ENCODE results near the gene AVPR2.

AVPR2 gene

DNA sequence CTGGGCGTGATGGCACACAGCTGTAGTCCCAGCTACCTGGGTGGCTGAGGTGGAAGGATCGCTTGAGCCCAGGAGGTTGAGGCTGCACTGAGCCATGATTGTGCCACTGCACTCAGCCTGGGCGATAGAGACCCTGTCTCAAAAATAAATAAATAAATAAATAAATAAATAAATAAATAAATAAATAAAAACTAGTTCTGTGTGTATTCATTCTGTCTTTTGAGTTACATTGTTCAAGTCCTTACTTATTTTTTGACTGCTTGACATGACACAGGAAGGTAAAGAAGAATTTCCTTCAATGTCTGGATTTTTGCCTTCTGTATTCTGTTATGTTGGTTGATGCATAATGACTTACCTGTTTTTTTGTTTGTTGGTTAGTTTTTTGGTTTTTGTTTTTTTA lies 32.6 kb downstream of the AVPR2 start (continued):
- TF ChIP-seq ZNF248 (tag by site-specific recombination; IDR thresholded peaks at IDR 0.05) (no peak), ZNF596 (tag by site-specific recombination; IDR thresholded peaks at IDR 0.05) (no peak), SETDB1 (IDR thresholded peaks at IDR 0.05; ENCODE audit: insufficient read length, low read length) (no peak), GLI2 (tag by site-specific recombination; IDR thresholded peaks at IDR 0.05; ENCODE audit: borderline replicate concordance, low read depth) (peak; percentile 71; the same call in 1 of the 2 replicates), ZNF791 (tag by site-specific recombination; IDR thresholded peaks at IDR 0.05) (peak; percentile 72; the same call in 1 of the 2 replicates), ZFHX2 (tag by site-specific recombination; conservative IDR thresholded peaks at IDR 0.05) (no peak), ZNF202 (tag by site-specific recombination; IDR thresholded peaks at IDR 0.05; ENCODE audit: borderline replicate concordance) (peak; percentile 86; the same call in 1 of the 2 replicates), ZNF830 (tag by site-specific recombination; IDR thresholded peaks at IDR 0.05; ENCODE audit: low read depth) (no peak), HOXA7 (CRISPR knock-in tag; IDR thresholded peaks at IDR 0.05; ENCODE audit: borderline replicate concordance) (no peak), ZNF24 (tag by site-specific recombination; IDR thresholded peaks at IDR 0.05) (no peak), ZNF426 (tag by site-specific recombination; IDR thresholded peaks at IDR 0.05) (peak; percentile 99), ZNF529 (tag by site-specific recombination; IDR thresholded peaks at IDR 0.05; ENCODE audit: insufficient replicate concordance) (no peak), GLIS2 (tag by site-specific recombination; IDR thresholded peaks at IDR 0.05) (no peak), SP3 (tag by site-specific recombination; IDR thresholded peaks at IDR 0.05) (no peak), ZNF221 (tag by site-specific recombination; IDR thresholded peaks at IDR 0.05; ENCODE audit: borderline replicate concordance) (no peak), ZNF473 (tag by site-specific recombination; IDR thresholded peaks at IDR 0.05) (no peak), ZNF837 (tag by site-specific recombination; IDR thresholded peaks at IDR 0.05) (no peak), ZNF501 (tag by site-specific recombination; IDR thresholded peaks at IDR 0.05) (no peak), TRIM28 (IDR thresholded peaks at IDR 0.05; ENCODE audit: borderline replicate concordance, low read length) (no peak), ZNF341 (tag by site-specific recombination; IDR thresholded peaks at IDR 0.05; ENCODE audit: low read depth) (0 out of 2 replicates have a peak, but pooled peaks have one; percentile 44), ZNF133 (tag by site-specific recombination; IDR thresholded peaks at IDR 0.05) (no peak)
- TF ChIP-seq, protein P1, sequence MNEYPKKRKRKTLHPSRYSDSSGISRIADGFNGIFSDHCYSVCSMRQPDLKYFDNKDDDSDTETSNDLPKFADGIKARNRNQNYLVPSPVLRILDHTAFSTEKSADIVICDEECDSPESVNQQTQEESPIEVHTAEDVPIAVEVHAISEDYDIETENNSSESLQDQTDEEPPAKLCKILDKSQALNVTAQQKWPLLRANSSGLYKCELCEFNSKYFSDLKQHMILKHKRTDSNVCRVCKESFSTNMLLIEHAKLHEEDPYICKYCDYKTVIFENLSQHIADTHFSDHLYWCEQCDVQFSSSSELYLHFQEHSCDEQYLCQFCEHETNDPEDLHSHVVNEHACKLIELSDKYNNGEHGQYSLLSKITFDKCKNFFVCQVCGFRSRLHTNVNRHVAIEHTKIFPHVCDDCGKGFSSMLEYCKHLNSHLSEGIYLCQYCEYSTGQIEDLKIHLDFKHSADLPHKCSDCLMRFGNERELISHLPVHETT (tag by site-specific recombination; IDR thresholded peaks at IDR 0.05), result peak; percentile 48; the same call in 1 of the 2 replicates
- TF ChIP-seq, protein P2, sequence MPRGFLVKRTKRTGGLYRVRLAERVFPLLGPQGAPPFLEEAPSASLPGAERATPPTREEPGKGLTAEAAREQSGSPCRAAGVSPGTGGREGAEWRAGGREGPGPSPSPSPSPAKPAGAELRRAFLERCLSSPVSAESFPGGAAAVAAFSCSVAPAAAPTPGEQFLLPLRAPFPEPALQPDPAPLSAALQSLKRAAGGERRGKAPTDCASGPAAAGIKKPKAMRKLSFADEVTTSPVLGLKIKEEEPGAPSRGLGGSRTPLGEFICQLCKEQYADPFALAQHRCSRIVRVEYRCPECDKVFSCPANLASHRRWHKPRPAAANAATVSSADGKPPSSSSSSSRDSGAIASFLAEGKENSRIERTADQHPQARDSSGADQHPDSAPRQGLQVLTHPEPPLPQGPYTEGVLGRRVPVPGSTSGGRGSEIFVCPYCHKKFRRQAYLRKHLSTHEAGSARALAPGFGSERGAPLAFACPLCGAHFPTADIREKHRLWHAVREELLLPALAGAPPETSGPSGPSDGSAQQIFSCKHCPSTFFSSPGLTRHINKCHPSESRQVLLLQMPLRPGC (tag by site-specific recombination; IDR thresholded peaks at IDR 0.05), result no peak
- TF ChIP-seq, protein P3, sequence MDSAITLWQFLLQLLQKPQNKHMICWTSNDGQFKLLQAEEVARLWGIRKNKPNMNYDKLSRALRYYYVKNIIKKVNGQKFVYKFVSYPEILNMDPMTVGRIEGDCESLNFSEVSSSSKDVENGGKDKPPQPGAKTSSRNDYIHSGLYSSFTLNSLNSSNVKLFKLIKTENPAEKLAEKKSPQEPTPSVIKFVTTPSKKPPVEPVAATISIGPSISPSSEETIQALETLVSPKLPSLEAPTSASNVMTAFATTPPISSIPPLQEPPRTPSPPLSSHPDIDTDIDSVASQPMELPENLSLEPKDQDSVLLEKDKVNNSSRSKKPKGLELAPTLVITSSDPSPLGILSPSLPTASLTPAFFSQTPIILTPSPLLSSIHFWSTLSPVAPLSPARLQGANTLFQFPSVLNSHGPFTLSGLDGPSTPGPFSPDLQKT (IDR thresholded peaks at IDR 0.05; ENCODE audit: borderline replicate concordance, low read depth, low read length), result no peak
- TF ChIP-seq, protein P4, sequence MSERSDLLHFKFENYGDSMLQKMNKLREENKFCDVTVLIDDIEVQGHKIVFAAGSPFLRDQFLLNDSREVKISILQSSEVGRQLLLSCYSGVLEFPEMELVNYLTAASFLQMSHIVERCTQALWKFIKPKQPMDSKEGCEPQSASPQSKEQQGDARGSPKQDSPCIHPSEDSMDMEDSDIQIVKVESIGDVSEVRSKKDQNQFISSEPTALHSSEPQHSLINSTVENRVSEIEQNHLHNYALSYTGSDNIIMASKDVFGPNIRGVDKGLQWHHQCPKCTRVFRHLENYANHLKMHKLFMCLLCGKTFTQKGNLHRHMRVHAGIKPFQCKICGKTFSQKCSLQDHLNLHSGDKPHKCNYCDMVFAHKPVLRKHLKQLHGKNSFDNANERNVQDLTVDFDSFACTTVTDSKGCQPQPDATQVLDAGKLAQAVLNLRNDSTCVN (tag by site-specific recombination; optimal IDR thresholded peaks at IDR 0.05), result no peak
- TF ChIP-seq, protein P5, sequence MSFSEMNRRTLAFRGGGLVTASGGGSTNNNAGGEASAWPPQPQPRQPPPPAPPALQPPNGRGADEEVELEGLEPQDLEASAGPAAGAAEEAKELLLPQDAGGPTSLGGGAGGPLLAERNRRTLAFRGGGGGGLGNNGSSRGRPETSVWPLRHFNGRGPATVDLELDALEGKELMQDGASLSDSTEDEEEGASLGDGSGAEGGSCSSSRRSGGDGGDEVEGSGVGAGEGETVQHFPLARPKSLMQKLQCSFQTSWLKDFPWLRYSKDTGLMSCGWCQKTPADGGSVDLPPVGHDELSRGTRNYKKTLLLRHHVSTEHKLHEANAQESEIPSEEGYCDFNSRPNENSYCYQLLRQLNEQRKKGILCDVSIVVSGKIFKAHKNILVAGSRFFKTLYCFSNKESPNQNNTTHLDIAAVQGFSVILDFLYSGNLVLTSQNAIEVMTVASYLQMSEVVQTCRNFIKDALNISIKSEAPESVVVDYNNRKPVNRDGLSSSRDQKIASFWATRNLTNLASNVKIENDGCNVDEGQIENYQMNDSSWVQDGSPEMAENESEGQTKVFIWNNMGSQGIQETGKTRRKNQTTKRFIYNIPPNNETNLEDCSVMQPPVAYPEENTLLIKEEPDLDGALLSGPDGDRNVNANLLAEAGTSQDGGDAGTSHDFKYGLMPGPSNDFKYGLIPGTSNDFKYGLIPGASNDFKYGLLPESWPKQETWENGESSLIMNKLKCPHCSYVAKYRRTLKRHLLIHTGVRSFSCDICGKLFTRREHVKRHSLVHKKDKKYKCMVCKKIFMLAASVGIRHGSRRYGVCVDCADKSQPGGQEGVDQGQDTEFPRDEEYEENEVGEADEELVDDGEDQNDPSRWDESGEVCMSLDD (tag by site-specific recombination; IDR thresholded peaks at IDR 0.05), result no peak
- TF ChIP-seq, protein P6, sequence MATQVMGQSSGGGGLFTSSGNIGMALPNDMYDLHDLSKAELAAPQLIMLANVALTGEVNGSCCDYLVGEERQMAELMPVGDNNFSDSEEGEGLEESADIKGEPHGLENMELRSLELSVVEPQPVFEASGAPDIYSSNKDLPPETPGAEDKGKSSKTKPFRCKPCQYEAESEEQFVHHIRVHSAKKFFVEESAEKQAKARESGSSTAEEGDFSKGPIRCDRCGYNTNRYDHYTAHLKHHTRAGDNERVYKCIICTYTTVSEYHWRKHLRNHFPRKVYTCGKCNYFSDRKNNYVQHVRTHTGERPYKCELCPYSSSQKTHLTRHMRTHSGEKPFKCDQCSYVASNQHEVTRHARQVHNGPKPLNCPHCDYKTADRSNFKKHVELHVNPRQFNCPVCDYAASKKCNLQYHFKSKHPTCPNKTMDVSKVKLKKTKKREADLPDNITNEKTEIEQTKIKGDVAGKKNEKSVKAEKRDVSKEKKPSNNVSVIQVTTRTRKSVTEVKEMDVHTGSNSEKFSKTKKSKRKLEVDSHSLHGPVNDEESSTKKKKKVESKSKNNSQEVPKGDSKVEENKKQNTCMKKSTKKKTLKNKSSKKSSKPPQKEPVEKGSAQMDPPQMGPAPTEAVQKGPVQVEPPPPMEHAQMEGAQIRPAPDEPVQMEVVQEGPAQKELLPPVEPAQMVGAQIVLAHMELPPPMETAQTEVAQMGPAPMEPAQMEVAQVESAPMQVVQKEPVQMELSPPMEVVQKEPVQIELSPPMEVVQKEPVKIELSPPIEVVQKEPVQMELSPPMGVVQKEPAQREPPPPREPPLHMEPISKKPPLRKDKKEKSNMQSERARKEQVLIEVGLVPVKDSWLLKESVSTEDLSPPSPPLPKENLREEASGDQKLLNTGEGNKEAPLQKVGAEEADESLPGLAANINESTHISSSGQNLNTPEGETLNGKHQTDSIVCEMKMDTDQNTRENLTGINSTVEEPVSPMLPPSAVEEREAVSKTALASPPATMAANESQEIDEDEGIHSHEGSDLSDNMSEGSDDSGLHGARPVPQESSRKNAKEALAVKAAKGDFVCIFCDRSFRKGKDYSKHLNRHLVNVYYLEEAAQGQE (tag by site-specific recombination; IDR thresholded peaks at IDR 0.05), result peak; percentile 81
- TF ChIP-seq, protein P7, sequence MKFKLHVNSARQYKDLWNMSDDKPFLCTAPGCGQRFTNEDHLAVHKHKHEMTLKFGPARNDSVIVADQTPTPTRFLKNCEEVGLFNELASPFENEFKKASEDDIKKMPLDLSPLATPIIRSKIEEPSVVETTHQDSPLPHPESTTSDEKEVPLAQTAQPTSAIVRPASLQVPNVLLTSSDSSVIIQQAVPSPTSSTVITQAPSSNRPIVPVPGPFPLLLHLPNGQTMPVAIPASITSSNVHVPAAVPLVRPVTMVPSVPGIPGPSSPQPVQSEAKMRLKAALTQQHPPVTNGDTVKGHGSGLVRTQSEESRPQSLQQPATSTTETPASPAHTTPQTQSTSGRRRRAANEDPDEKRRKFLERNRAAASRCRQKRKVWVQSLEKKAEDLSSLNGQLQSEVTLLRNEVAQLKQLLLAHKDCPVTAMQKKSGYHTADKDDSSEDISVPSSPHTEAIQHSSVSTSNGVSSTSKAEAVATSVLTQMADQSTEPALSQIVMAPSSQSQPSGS (tag by site-specific recombination; IDR thresholded peaks at IDR 0.05; ENCODE audit: low read depth), result no peak
